ENCODE results near the gene CUL5.

- TF ChIP-seq CTCF (IDR thresholded peaks at IDR 0.05; ENCODE audit: insufficient read depth, low read length, poor library complexity, severe bottlenecking) (no peak), EZH2phosphoT487 (conservative IDR thresholded peaks at IDR 0.05; ENCODE audit: low read length) (no peak)
Measured at GRCh38 chr11:108112057-108112456, 103.4 kb downstream of the CUL5 start.
